ENCODE results near the gene PRKG1. TPM values are rescaled to one million over a fixed set of nuclear protein-coding genes. Genes with fewer than 3 reads are reported as not detected.

The PRKG1 gene
- total RNA-seq, 1 donor = 67.3 TPM

DNA sequence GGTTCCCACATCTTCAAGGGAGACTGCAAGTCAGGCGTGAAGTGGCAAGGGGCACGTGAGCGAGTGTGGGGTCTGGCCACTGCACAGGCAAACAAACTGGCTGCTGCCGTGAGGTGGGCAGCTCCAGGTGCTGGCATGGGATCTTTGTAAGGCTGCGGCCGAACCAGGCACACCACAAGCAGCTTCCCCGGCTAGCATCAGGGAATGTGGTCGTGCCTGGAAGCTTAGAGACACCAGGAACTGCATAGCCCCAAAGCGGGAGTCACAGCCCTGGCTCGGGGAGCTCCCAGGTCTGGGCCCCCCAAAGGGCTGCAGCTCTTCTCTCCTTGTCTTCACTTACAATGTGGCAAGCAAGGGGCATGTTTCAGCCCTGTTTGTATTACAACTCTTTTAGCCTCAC is 988.9 kb downstream of the PRKG1 start:
- no peak for DNase-seq (ENCODE audit: low read depth in 2 of 3, low spot score in 2 of 3)

DNA sequence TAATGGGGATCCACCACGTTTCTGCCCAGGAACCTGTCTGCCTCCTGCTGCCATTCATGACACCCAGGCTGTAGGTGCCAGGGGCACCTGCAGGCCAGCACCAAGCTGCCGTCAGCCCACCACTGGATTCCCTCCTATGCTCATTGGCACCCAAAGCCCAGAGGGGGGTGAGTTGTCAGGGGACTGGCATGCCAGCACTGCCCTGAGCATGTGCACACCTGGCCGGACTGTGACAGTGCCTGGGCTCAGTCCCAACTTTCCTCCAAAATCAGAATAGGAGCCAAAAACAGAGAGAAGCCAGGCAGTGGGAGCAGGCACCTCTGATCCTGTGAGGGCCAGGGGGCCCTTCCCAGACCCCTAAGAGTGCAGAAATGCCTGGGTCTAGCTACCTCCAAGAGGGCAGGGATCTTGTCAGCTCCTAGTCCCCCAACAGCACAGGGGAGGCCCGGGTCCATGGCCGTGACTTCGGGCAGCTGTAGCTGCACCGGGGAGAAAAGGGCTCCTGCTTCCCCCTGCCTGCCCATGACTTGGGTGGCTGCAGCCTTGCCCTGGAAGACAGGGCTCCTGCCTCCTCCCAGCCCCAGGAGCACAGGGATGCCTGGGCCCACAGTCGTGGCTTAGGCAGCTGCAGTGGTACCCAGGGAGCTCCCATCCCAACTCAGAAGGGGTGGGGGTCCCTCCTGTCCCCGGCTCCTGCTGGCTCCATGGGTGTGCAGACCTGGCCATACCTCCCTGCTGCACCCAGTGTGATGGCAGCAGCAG is 990.0 kb downstream of the PRKG1 start:
- DNase-seq (ENCODE audit: low read depth in 2 of 3, low spot score in 2 of 3) = no peak

DNA sequence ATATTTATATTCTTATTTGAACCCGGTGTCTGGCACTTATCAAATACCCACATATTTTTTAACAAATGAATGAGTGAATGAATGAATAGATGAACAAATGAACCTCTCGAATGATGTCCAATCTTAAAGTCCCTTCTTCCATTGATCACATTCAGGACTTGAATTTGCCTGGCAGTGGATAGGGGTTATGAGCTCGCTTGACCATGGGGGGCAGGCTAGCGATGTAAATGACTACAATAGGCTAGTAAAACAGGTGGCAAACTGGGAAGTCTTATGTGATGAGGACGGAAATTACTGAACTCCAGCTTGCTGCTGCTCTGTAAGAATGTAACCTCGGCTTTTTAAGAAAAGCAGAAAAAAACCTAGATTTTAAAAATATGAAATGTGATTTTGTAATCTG is 992.1 kb downstream of the PRKG1 start:
- DNase-seq (ENCODE audit: low read depth in 2 of 3, low spot score in 2 of 3) = no peak

GRCh38 chr10:52068485-52068884 is 994.2 kb downstream of the PRKG1 start:
- DNase-seq (ENCODE audit: low read depth in 2 of 3, low spot score in 2 of 3) = no peak

GRCh38 chr10:52071814-52072213 is 997.5 kb downstream of the PRKG1 start:
- DNase-seq (ENCODE audit: low read depth in 2 of 3, low spot score in 2 of 3) = no peak

GRCh38 chr10:52074505-52075026 is 1000.3 kb downstream of the PRKG1 start:
- DNase-seq (ENCODE audit: low read depth in 2 of 3, low spot score in 2 of 3) = no peak

DNA sequence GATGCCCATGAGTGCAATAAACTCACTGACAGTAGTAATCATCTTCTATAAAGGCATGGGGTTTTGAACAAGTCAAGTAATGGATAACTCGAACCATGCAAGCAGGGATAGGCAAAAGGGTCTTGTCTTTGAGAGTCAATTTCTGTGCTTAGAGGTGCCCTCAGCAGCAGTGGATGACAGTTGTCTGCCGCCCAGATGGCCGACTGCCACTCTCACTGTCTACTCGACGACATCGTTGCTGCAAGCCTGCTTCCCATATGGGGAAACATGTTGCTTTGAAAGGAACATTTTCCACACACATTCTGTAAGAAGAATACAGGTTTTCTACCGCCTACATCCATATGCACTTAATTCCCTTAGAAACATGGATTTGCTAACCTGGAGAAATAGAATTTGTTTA is 1003.5 kb downstream of the PRKG1 start:
- no peak for DNase-seq (ENCODE audit: low read depth in 2 of 3, low spot score in 2 of 3)

DNA sequence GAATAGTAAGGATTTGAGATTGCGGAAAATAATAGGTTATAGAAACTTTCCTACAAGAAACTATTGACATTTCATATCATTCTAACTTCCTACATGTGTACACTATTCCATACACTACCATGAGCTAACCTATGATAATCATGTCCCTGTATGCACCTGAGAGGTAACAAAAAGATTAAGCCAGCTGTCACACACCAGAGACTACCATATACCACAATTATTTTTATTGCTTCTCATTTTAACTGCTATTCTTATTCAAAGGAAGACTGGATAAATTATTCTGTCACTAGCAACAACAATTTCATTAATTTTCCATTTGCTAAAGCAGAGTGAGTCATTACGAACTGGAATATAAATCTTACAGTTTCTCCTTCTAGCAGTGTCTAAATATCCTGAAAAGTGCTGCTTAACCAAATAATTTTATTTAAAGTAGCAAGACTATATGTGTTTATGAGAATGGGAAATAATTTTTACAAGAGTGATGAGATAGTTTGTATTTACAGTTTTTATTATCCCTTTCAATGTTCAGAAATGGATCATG is 1004.2 kb downstream of the PRKG1 start:
- DNase-seq (ENCODE audit: low read depth in 2 of 3, low spot score in 2 of 3) = no peak

DNA sequence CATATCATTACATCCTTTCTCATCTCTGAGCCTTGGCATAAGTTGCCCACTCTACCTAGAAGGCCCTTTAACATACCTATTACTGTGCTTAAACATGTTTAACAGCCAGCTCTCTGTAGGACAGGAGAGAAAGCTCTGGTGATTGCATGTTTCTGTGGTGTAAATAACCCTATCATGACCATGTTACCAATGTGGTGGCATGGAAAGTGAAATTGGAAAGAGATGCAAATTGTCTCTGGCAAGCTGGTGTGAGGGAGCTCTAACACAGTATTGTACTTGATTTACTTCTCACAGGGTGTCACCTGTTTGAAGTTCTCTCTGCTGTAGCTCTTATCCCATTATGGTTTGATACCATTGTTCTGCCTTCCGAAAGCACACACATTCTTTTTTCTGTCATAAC is 1008.0 kb downstream of the PRKG1 start:
- no peak for DNase-seq (ENCODE audit: low read depth in 2 of 3, low spot score in 2 of 3)

GRCh38 chr10:52083422-52083821 is 1009.1 kb downstream of the PRKG1 start:
- DNase-seq (ENCODE audit: low read depth in 2 of 3, low spot score in 2 of 3) = no peak

DNA sequence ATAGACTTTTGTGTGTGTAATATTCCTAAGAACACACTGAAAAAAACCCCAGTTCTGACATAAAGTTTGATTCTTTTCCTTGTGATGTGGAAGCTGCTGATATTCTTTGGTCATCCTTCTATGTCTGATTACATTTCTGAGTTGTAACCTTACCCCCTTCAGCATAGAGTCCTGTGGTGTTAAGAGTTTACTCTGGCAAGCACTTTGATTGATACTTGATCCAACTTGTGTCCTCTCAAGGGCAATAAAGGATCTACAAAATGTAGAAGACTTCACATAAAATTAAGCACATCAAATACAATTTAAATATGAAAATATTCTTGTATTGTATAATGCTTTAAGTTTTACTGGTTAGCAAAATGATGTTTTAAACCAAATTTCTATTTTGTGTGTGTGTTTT is 1018.1 kb downstream of the PRKG1 start:
- no peak for DNase-seq (ENCODE audit: low read depth in 2 of 3, low spot score in 2 of 3)

DNA sequence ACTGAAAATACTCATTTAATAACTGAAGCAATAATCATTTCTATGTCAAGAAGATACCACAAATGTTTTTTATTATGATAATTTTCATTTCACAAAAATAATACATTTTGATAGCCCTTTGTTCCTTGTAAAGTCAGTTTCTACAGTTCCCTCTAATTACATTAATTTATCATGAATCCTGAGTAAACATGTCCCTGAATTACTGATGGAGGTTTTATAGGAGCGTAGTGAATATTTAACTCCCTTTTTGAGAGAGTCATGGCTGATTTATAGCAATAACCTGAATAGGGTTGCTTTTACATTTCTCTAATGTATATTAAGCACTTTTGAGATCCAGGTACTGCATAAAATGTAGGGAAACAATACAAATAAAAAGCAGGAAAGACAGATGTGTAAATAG is 1023.8 kb downstream of the PRKG1 start:
- DNase-seq (ENCODE audit: low read depth in 2 of 3, low spot score in 2 of 3) = no peak

GRCh38 chr10:52099026-52099600 is 1024.8 kb downstream of the PRKG1 start:
- DNase-seq (ENCODE audit: low read depth in 2 of 3, low spot score in 2 of 3) = no peak

DNA sequence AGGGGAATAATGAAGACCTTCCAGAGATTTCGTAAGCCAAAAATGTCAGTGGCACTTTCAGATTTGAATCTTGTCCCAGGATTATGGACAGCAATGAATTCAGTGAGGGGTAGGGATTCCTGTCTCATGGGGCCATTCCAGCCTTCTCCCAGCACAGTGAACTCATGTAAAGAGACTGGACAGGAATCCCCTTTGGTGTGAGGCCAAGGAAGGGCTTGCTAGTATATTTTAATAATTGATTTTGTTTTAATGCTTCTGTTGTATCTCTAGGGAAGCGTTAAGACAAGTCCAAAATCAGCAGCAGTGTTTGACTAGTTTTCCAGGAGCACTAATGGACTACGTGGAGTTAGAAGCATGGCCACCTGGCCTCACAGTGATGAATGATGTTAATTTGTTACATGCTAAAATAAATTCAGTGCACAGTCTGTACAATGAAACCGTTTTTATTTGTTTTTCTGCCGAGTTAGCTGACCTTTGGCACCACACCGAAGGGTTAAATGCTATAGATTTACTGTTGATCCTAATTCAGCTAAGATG is 1025.8 kb downstream of the PRKG1 start:
- no peak for DNase-seq (ENCODE audit: low read depth in 2 of 3, low spot score in 2 of 3)

DNA sequence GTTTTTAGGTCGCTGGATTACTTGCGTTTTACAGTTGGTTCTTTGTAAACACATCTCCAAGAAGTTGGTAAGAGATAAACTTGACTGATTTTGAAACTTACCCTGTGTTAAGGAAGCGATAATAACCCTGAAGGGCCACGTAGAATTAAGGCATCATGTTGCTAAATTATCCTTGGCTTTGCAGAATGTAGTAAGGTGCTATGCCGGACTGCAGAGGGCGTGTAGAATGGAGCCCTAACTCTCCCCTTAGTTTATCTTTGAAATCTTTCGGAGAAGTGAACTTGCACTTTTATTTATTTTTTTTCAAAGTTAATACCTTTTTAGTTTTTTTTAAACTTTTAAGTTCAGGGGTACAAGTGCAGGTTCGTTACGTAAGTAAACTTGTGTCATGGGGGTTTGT is 1031.0 kb downstream of the PRKG1 start:
- no peak for DNase-seq (ENCODE audit: low read depth in 2 of 3, low spot score in 2 of 3)

DNA sequence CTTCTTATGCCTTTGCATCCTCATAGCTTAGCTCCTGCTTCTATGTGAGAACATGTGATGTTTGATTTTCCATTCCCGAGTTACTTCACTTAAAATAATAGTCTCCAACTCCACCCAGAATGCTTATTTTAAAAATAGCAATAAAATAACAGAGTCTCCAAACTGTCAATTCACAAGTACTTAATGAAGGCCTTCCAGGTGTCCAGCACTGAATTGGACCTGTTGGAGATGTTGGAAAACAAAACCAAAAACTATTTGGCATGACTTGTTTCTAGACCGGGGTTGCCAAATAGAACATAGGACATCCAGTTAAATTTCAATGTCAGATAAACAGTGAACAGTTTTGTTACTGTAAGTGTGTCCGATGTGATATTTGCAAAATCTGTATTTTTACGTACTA is 1031.7 kb downstream of the PRKG1 start:
- no peak for DNase-seq (ENCODE audit: low read depth in 2 of 3, low spot score in 2 of 3)

DNA sequence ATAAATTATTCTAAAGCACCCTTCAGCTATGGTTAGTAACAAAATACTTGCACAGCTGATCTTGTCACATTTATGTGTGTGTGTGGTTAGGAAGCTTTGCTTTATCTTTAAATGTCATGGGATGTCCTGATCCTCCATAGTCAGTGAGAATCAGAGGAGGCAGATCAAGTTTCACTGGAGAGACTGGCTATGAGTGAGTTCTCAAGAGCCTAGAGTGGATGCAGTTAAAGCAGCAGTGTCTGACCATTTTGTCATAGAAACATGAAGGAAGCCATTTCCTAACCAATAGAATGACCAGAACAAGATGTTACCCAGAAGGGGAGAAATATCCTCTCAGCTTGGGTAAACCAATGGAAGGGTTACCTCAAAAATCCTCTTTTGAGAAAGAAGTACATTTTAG is 1032.6 kb downstream of the PRKG1 start:
- DNase-seq (ENCODE audit: low read depth in 2 of 3, low spot score in 2 of 3) = no peak

- no peak for DNase-seq (ENCODE audit: low read depth in 2 of 3, low spot score in 2 of 3)
Observed at GRCh38 chr10:52108236-52108635, 1033.9 kb downstream of the PRKG1 start.

DNA sequence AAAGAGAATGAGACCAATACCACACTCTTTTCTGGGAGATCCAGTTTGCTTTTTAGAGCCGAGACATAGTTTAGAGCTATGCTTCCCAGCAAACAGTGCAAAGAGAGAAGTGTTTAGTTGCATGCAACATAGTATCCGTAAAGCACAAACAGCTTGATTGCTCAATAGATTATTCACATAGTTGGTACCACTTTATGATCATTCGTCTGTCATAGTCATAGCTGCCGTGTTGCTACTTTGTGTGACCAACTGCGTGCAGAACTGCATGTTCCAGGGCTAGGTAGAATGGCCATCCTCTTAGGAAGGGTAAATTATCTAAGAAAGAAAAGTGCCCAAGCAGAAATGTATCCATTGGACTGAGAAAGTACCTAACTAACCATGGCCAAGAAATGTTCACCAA is 1036.3 kb downstream of the PRKG1 start:
- DNase-seq (ENCODE audit: low read depth in 2 of 3, low spot score in 2 of 3) = no peak

DNA sequence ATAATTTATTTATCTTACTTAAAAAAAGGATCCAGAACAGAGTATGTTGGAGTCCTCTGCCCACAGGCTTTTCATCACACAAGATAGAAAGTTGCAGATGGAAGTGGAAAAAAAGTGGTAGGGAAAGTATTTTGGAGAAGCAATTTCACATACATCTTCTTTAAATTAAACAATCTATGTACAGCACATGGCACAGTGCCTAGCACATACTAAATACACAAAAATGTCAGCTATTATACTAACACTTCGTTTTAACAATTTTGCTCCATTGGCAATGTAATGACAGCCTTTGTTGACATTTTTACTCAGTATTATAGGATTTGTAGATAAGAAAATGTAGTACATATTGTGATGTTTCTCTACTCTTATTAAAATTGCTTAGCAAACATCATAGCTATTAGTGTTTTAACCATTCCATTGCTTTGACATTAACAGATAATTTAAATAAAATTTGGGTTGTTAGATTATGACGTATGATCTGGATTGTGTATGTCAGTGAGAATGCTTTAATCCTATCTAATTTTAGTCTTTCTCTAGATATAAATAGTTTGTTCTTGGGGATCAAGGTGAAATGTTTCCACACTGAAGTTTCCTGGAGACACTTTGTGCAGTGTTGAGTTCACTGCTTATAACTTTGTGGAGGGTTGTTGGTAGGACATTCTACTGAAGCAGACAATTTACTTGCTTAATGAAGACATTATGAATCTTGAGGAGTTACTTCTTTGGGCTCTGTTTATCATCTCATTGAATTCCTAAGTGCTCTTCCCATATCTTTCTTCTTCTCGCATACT is 1037.0 kb downstream of the PRKG1 start:
- DNase-seq (ENCODE audit: low read depth in 2 of 3, low spot score in 2 of 3) = no peak

DNA sequence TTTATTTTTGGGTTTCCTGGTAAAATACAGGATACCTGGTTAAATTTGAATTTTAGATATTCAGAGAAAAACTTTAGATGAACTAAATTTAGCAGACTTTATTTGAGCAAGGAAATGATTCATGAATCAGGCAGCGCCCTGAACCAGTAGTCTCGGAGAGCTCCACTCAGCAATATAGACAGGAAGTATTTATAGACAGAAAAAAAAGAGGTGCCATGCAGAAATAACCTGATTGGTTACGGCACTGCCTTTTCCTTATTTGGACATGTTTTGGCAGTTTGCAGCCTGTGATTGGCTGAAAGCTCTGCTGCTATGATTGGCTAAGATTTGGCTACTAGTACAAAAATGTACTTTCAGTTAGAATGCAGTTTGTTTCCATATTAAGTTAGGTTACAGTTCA is 1041.5 kb downstream of the PRKG1 start:
- no peak for DNase-seq (ENCODE audit: low read depth in 2 of 3, low spot score in 2 of 3)
